Tibial nerve (tissue), 3 donors: ENCODE results near the gene TRIM43B.

Experiments
- EP300 ChIP-seq, 2 donors: sonication (generic); formaldehyde crosslinking; IDR thresholded peaks; one replicate each; pipeline ENCODE4 v1.6.1; 2017; ENCODE audit warnings: antibody characterized with exemption in 2 of 2, mild to moderate bottlenecking in 1 of 2
- POLR2A ChIP-seq, 2 donors: fragments of 450-650 bp; IDR thresholded peaks; one replicate each; pipeline ENCODE4 v1.6.1; 2017; ENCODE audit warnings: antibody characterized with exemption in 2 of 2, mild to moderate bottlenecking in 2 of 2, moderate library complexity in 2 of 2

DNA sequence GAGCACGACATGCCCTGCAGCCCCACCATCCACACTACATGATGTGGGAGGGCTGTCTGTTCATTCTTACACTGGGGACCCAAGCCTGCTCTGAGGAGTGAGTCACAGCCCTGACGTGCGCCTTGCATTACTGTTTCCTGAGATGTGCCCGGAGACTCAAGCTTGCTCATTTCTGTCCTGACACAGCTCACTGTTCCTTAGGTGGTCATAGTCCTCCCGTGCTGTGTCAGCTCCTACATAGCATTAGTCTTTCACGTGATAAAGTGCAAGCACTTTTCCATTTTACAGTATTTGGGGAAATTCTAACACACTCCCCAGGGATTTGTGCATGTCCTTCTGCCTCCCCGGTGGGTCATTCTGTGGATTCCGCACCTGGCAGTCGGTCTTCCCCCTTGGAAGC lies 46.2 kb upstream of the TRIM43B start:
- no peak for TF ChIP-seq EP300 (IDR thresholded peaks at IDR 0.05)
- no peak for TF ChIP-seq POLR2A (IDR thresholded peaks at IDR 0.05)
